ENCODE data around the gene NEK6. TPM values are rescaled to one million over a fixed set of nuclear protein-coding genes. Genes with fewer than 3 reads are reported as not detected.

Gene NEK6
- total and polyA plus RNA-seq, 9 of the 15 experiments (the other 6 are each of a cell fraction or from before 2014, with no cell fraction given) = 3.1 to 19.0 (median 8.4) TPM

DNA sequence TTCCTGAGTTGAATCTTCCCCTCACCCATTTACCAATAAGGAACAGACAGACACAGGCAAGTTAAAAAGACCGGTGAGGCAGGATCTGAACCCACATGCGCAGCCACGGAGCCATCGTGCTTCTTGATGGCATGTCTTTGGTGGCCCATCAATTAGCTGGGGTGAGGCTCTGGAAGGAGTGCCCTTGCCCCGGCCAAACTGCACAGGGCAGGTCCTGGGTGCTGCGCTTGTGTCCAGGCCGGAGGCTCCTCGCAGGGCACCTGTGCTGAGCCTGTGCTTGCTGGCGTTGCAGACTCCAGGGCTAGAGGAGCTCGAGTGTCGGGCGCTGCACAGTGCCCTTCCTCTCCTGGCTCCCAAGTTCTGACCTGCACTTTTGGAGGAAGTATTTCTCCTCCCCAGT, 91.1 kb downstream of the NEK6 start:
- Histone ChIP-seq H3K27me3 (ENCODE audit: control insufficient read depth in 2 of 2, insufficient read depth in 2 of 2, low read length in 2 of 2) (no peaks in the 10 kb centered on the region), H3K36me3 (ENCODE audit: control insufficient read depth, insufficient read depth, low read length) (peaks cover 78% of the 10 kb centered on the region), H3K4me2 (ENCODE audit: insufficient read depth, low read length) (no peak overlapping the region), H4K20me1 (replicated peaks; ENCODE audit: control insufficient read depth, insufficient read depth, low read length) (peaks cover 4% of the 10 kb centered on the region; the same call in 1 of the 2 replicates), H3K9me1 (ENCODE audit: control insufficient read depth, insufficient read depth, low read length) (peaks cover 3% of the 10 kb centered on the region), H3K4me1 (replicated peaks in 1 of 2; ENCODE audit: control insufficient read depth in 2 of 2, insufficient read depth in 2 of 2, low read length in 2 of 2) (peaks cover 0 to 22% of the 10 kb centered on the region in 2 experiments; a peak in 3 of 5 replicates), H3K9me3 (replicated peaks; ENCODE audit: control insufficient read depth, insufficient read depth, low read depth, low read length) (no peaks in the 10 kb centered on the region), H3K79me2 (ENCODE audit: control insufficient read depth, insufficient read depth, low read length) (no peaks in the 10 kb centered on the region), H3K27ac (ENCODE audit: extremely low read depth, low read depth, low read length) (no peak overlapping the region), H3K4me3 (no peak overlapping the region), H2AFZ (ENCODE audit: low read depth, low read length) (no peak overlapping the region), H3K9ac (ENCODE audit: insufficient read depth in 1 of 2, low read depth in 2 of 2, low read length in 2 of 2) (no peak overlapping the region)
- in situ Hi-C loops (cut with MboI) = no loop called here
- ChIA-PET CTCF (ENCODE audit: low intra/inter-chr PET ratio) (no interaction called here), POLR2A (interaction anchor here (0.6 kb wide), 1 partner anchor 29 kb away, joined by 3 read pairs; no protein-coding TSS in a partner anchor)
- TF ChIP-seq TRIM24 (IDR thresholded peaks at IDR 0.05) (no peak), NUFIP1 (IDR thresholded peaks at IDR 0.05; ENCODE audit: partially characterized antibody) (no peak), JUNB (CRISPR knock-in tag; conservative IDR thresholded peaks at IDR 0.05) (no peak), POLR2G (IDR thresholded peaks at IDR 0.05; ENCODE audit: low read depth, low read length) (peak; percentile 61), CXXC5 (CRISPR knock-in tag; IDR thresholded peaks at IDR 0.05) (no peak)
- no peak for DNase-seq (ENCODE audit: extremely low read depth in 1 of 4, low spot score in 3 of 4)
- no peak for FAIRE-seq
- WGBS (ENCODE audit: insufficient coverage, low coverage, missing lambda C conversion rate) = 97% methylated on average over 11 of the region's 12 CpGs
- no TSS peak for BruUV-seq (replicated peaks)
- ATAC-seq = no peak
- intact Hi-C loops (cut with micrococcal nuclease) = no loop called here

DNA sequence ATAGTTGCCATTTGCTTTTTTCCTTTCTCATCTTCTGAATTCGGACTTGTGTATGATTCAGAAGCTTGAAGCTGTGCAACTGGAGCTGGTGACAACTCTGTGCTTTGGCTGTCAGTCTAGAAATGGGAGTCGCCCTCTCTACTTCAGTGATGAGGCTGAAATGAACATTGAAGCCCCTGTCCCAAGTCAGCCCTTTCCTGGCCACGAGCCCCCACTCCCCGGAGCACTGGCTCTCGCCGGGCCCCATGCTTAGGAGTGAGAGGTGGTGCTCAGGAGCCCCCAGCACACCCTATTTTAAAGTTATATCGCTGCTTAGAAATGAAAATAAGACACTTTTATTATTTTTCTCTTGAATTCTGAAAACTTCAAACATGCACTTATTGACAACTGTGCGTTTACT, 91.5 kb downstream of the NEK6 start:
- Histone ChIP-seq H2AFZ (ENCODE audit: low read depth, low read length) (no peak overlapping the region), H4K20me1 (replicated peaks; ENCODE audit: control insufficient read depth, insufficient read depth, low read length) (peaks cover 4% of the 10 kb centered on the region; the same call in 1 of the 2 replicates), H3K9me3 (replicated peaks; ENCODE audit: control insufficient read depth, insufficient read depth, low read depth, low read length) (no peaks in the 10 kb centered on the region), H3K27ac (ENCODE audit: extremely low read depth, low read depth, low read length) (no peak overlapping the region), H3K79me2 (ENCODE audit: control insufficient read depth, insufficient read depth, low read length) (no peaks in the 10 kb centered on the region), H3K4me2 (ENCODE audit: insufficient read depth, low read length) (no peak overlapping the region), H3K9ac (ENCODE audit: insufficient read depth in 1 of 2, low read depth in 2 of 2, low read length in 2 of 2) (no peak overlapping the region), H3K4me1 (replicated peaks in 1 of 2; ENCODE audit: control insufficient read depth in 2 of 2, insufficient read depth in 2 of 2, low read length in 2 of 2) (peaks cover 0 to 21% of the 10 kb centered on the region in 2 experiments; a peak in 3 of 5 replicates), H3K27me3 (ENCODE audit: control insufficient read depth in 2 of 2, insufficient read depth in 2 of 2, low read length in 2 of 2) (no peaks in the 10 kb centered on the region), H3K36me3 (ENCODE audit: control insufficient read depth, insufficient read depth, low read length) (peaks cover 83% of the 10 kb centered on the region), H3K9me1 (ENCODE audit: control insufficient read depth, insufficient read depth, low read length) (peaks cover 3% of the 10 kb centered on the region), H3K4me3 (no peak overlapping the region)
- ATAC-seq = no peak
- BruUV-seq (replicated peaks) = no TSS peak
- 96% methylated on average over 8 of the region's 8 CpGs for WGBS (ENCODE audit: insufficient coverage, low coverage, missing lambda C conversion rate)
- intact Hi-C loops (cut with micrococcal nuclease) (no loop called here), in situ Hi-C loops (cut with MboI) (no loop called here)
- FAIRE-seq = no peak
- DNase-seq (ENCODE audit: extremely low read depth in 1 of 4, low spot score in 3 of 4) = no peak
- ChIA-PET POLR2A (interaction anchor here (0.6 kb wide), 2 partner anchors 28 to 1806 kb away, joined by 3 read pairs; no protein-coding TSS in a partner anchor), CTCF (ENCODE audit: low intra/inter-chr PET ratio) (no interaction called here)
- TF ChIP-seq KHSRP (IDR thresholded peaks at IDR 0.05) (no peak), MAFK (IDR thresholded peaks at IDR 0.05; ENCODE audit: low read length) (no peak)

All from K562 (cell line).